ENCODE measurements around the gene CYB5B. TPM values are rescaled to one million over a fixed set of nuclear protein-coding genes. Genes with fewer than 3 reads are reported as not detected.

CYB5B gene
- polyA plus RNA-seq, 1 donor (not counting 4 experiments of a cell fraction or from before 2014, with no cell fraction given) = 287 TPM

GRCh38 chr16:69423189-69423588 lies 1.2 kb upstream of the CYB5B start:
- Histone ChIP-seq H4K20me1 (ENCODE audit: control insufficient read depth, extremely low read depth, insufficient read depth, low read length) (no peaks in the 10 kb centered on the region), H3K27me3 (ENCODE audit: control insufficient read depth, extremely low read depth, insufficient read depth, low read length) (no peaks in the 10 kb centered on the region), H3K36me3 (ENCODE audit: control insufficient read depth in 2 of 2, extremely low read depth in 1 of 2, insufficient read depth in 2 of 2, low read length in 2 of 2) (peaks cover 3 to 10% of the 10 kb centered on the region in 2 experiments), H2AFZ (ENCODE audit: control insufficient read depth, low read length) (no peak overlapping the region), H3K9me1 (ENCODE audit: control insufficient read depth, extremely low read depth, insufficient read depth, low read length) (no peaks in the 10 kb centered on the region), H3K27ac (ENCODE audit: control insufficient read depth, insufficient read depth, low read length) (no peak overlapping the region), H3K9me3 (ENCODE audit: control insufficient read depth, low read depth, low read length) (no peaks in the 10 kb centered on the region), H3K4me2 (ENCODE audit: control insufficient read depth, extremely low read depth, insufficient read depth, low read depth, low read length) (no peak overlapping the region), H3K79me2 (ENCODE audit: control insufficient read depth, insufficient read depth, low read length) (peaks cover 37% of the 10 kb centered on the region), H3K4me3 (ENCODE audit: control insufficient read depth in 2 of 3, extremely low read depth in 1 of 3, insufficient read depth in 2 of 3, low read depth in 1 of 3, low read length in 3 of 3) (peak overlapping the region in 1 of 3 experiments; percentile 19), H3K4me1 (ENCODE audit: control insufficient read depth, extremely low read depth, insufficient read depth, low read length) (peaks cover 9% of the 10 kb centered on the region), H3K9ac (ENCODE audit: control insufficient read depth, extremely low read depth, insufficient read depth, low read length) (no peak overlapping the region)
- FAIRE-seq (no peak), DNase-seq (ENCODE audit: low read depth, low spot score) (no peak)
- TF ChIP-seq EZH2 (IDR thresholded peaks at IDR 0.05; ENCODE audit: low read length) = no peak
- no peak for TF ChIP-seq CTCF (optimal IDR thresholded peaks at IDR 0.05 in 1 of 3, IDR thresholded peaks at IDR 0.05 in 1 of 3, conservative IDR thresholded peaks at IDR 0.05 in 1 of 3; ENCODE audit: extremely low read depth in 1 of 3, insufficient read depth in 2 of 3, low read length in 3 of 3)
- dilution Hi-C loops (cut with MboI; ENCODE audit: extremely low pct_ligation_motif_present, low sequenced_read_pairs) = no loop called here

DNA sequence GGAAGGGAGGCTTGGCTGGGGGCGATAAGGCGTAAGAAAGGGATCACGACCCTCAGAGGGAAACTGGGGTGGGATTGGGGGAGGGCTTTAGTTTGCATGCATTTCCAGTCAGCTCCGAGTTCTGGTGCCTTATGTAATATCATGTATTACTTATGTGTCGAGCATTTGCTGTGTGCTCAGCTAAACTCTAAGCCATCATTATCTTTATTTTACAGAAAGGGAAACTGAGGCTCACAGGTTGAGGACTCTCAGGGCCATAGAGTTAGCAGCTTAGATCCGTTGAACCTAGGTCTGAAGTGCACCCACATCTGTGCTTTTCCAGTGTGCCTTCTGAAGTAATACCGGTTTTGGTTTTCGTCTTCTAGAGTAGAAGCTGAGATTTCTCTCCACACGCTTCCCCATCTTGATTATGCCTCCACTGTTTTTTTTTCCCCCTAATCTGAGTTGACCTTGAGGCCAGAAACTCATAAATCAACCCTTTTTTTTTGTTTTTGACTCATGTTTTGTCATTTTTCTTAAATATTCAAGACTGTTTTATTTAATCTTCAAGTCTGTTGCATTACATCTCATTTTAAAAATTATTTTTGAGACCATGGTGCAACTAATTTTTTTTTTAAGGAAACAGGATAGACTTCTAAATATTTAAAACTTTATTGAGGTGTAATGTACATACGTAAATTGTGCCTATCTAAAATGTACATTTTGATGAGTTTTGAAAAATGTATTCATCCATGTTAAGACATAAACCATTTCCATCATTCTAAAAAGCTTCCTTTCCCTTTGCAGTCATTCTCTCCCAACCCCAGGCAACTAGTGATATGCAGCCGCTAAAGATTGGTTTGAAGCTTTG lies 741 bp downstream of the CYB5B start:
- Histone ChIP-seq H3K9ac (ENCODE audit: control insufficient read depth, extremely low read depth, insufficient read depth, low read length) (peak overlapping the region; percentile 89), H4K20me1 (ENCODE audit: control insufficient read depth, extremely low read depth, insufficient read depth, low read length) (no peaks in the 10 kb centered on the region), H3K27ac (ENCODE audit: control insufficient read depth, insufficient read depth, low read length) (peak overlapping the region; percentile 80), H3K27me3 (ENCODE audit: control insufficient read depth, extremely low read depth, insufficient read depth, low read length) (no peaks in the 10 kb centered on the region), H2AFZ (ENCODE audit: control insufficient read depth, low read length) (peak overlapping the region; percentile 95), H3K79me2 (ENCODE audit: control insufficient read depth, insufficient read depth, low read length) (peaks cover 56% of the 10 kb centered on the region), H3K4me2 (ENCODE audit: control insufficient read depth, extremely low read depth, insufficient read depth, low read depth, low read length) (peak overlapping the region; percentile 69), H3K4me1 (ENCODE audit: control insufficient read depth, extremely low read depth, insufficient read depth, low read length) (peaks cover 9% of the 10 kb centered on the region), H3K9me3 (ENCODE audit: control insufficient read depth, low read depth, low read length) (peaks cover 2% of the 10 kb centered on the region), H3K9me1 (ENCODE audit: control insufficient read depth, extremely low read depth, insufficient read depth, low read length) (no peaks in the 10 kb centered on the region), H3K4me3 (ENCODE audit: control insufficient read depth in 2 of 3, extremely low read depth in 1 of 3, insufficient read depth in 2 of 3, low read depth in 1 of 3, low read length in 3 of 3) (peak overlapping the region; percentile 59 to 95 (median 73)), H3K36me3 (ENCODE audit: control insufficient read depth in 2 of 2, extremely low read depth in 1 of 2, insufficient read depth in 2 of 2, low read length in 2 of 2) (peaks cover 10 to 19% of the 10 kb centered on the region in 2 experiments)
- DNase-seq (ENCODE audit: low read depth, low spot score) = no peak
- dilution Hi-C loops (cut with MboI; ENCODE audit: extremely low pct_ligation_motif_present, low sequenced_read_pairs) = no loop called here
- no peak for FAIRE-seq
- TF ChIP-seq EZH2 (IDR thresholded peaks at IDR 0.05; ENCODE audit: low read length) = no peak
